Measurements from ENCODE around the gene ROBO3. TPM values are rescaled to one million over a fixed set of nuclear protein-coding genes. Genes with fewer than 3 reads are reported as not detected.

The ROBO3 gene
- total and polyA plus RNA-seq, 10 donors: 13.2 to 43.2 (median 25.4) TPM

DNA sequence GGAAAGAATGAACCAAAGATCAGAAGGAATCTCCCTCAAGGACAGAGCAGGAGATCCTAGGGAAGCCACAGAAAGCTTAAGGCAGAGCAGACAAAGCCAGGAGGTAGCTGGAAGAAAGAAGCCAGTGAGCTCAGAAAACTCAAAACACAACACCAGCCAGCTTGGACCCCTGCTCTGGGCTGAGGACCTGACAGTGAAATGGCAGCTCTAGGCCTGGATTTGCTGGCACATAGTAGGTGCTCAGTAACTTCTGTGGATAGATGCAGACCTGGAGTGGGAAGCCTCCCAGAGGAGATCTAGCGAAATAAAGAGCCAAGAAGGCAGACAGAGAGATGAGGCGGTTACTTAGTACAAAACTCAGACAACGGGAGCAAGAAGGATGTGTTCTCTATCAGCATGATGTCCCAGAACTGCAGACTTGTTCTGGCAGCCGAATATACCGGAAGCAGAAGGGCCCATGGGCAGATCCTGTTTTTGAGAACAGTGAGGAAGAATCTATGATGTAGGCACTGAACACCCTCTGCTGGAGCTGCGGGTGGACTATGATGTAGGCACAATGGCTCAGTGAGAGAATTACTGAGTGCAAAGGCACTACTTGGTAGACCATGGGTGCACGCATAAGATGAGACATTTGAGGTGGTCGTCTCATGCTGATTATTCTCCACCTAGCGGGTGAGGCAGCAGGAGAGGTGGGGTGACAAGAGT is 27.7 kb downstream of the ROBO3 start:
- peaks cover 0 to 40% (median 0%) of the 10 kb centered on the region in 6 donors for H3K36me3 ChIP-seq
- H3K4me1 ChIP-seq: peaks cover 4 to 79% (median 42%) of the 10 kb centered on the region in 6 donors
- H3K4me3 ChIP-seq: peak overlapping the region in 2 of 8 donors; percentile 62 to 71
- peak overlapping the region in 5 of 8 donors; percentile 11 to 88 (median 83) for H3K27ac ChIP-seq
- no peaks in the 10 kb centered on the region for H3K9me3 ChIP-seq
- peaks cover 0 to 12% (median 0%) of the 10 kb centered on the region in 7 donors for H3K27me3 ChIP-seq (replicated peaks in 1 of 7)
- DNase-seq: no peak
- peak in 1 of 3 donors; percentile 79 for TF ChIP-seq POLR2AphosphoS5 (IDR thresholded peaks at IDR 0.05)
- no peak for TF ChIP-seq POLR2A (IDR thresholded peaks at IDR 0.05)
- TF ChIP-seq, protein P1, sequence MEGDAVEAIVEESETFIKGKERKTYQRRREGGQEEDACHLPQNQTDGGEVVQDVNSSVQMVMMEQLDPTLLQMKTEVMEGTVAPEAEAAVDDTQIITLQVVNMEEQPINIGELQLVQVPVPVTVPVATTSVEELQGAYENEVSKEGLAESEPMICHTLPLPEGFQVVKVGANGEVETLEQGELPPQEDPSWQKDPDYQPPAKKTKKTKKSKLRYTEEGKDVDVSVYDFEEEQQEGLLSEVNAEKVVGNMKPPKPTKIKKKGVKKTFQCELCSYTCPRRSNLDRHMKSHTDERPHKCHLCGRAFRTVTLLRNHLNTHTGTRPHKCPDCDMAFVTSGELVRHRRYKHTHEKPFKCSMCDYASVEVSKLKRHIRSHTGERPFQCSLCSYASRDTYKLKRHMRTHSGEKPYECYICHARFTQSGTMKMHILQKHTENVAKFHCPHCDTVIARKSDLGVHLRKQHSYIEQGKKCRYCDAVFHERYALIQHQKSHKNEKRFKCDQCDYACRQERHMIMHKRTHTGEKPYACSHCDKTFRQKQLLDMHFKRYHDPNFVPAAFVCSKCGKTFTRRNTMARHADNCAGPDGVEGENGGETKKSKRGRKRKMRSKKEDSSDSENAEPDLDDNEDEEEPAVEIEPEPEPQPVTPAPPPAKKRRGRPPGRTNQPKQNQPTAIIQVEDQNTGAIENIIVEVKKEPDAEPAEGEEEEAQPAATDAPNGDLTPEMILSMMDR (IDR thresholded peaks at IDR 0.05 in 8 of 11, conservative IDR thresholded peaks at IDR 0.05 in 3 of 11): no peak
- WGBS, 5 donors: 50 to 60% (median 53%) methylated on average over 9 of the region's 9 CpGs
- intact Hi-C loops (cut with DNase I; ENCODE audit: low total_unique reads): no loop called here

DNA sequence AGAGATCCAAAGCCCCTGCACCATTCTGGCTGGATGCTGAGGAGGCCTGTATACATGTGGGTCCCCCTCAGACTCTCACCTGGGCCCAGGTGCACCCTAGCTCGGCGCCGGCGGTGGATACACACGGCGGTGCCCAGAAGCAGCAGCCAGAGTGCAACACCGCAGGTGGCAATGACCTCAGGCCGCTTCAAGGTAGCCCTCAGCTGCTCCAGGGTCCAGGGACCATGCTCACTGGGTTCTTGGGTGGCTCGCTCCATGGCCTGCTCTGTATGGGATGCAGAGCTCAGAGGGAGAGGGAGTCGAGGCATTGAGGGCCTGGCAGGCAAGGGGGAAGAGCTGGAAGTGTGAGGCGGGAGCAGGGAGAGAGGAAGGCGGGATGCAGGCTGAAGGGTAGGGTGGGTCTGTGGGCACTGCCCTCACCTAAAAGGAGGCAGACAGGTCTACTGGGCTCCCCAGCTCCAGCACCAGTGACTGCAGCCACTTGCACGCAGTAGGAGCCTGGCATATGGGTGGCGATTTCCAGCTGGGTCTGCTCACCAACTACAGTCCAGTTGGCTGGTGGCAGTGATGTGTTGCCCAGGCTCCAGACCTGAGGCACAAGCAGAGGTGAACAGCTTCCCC is 28.7 kb downstream of the ROBO3 start:
- no peak for DNase-seq
- H3K27me3 ChIP-seq (replicated peaks in 1 of 7): peaks cover 0 to 12% (median 0%) of the 10 kb centered on the region in 7 donors
- intact Hi-C loops (cut with DNase I; ENCODE audit: low total_unique reads): no loop called here
- H3K9me3 ChIP-seq: no peaks in the 10 kb centered on the region
- TF ChIP-seq POLR2AphosphoS5 (IDR thresholded peaks at IDR 0.05) (peak in 1 of 3 donors; percentile 46), POLR2A (IDR thresholded peaks at IDR 0.05) (no peak)
- peak overlapping the region in 5 of 8 donors; percentile 11 to 88 (median 83) for H3K27ac ChIP-seq
- peak overlapping the region in 6 of 8 donors; percentile 2 to 71 (median 51) for H3K4me3 ChIP-seq
- WGBS, 5 donors: 82 to 89% (median 83%) methylated on average over 14 of the region's 14 CpGs
- H3K4me1 ChIP-seq: peaks cover 4 to 77% (median 39%) of the 10 kb centered on the region in 6 donors
- H3K36me3 ChIP-seq: peaks cover 0 to 40% (median 0%) of the 10 kb centered on the region in 6 donors

DNA sequence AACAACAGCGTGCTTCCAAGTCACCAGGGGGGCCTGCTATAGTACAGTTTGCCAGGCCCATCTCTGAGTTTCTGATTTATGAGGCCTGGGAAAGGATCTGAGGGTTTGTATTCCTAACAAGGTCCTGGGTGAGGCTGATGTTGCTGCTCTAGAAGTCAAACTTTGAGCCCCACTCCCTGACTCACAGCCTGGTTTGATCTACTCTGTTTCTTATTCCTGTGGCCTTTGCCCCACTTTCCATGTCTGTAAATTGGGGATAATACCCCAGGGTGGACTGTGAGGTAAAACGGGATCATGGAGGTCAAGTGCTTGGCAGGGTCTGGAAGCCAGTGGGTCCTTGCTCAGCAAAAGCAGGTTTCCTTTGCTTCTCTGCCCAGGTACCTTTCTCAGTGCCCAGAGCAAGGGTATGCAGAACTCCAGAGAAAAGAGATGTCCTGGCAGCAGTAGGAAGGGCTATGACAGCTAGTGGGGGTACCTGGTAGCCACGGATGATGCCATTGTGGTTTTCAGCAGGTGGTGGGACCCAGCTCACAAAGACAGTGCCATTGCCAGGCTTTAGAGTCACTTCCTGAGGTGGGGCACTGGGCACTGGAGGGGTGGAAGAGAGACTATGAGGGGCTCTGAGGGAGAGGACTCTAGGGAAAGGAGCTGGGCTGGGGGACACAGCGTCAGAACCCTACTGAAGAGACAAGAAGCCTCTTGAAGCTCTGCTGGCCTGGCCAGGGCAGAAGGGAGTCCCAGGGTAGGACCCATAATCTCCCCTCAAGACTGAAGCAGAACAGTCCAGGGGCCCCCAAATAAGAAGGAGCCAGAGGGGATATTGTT is 29.6 kb downstream of the ROBO3 start:
- no peak for DNase-seq
- Histone ChIP-seq H3K4me1 (peaks cover 4 to 75% (median 40%) of the 10 kb centered on the region in 6 donors), H3K9me3 (no peaks in the 10 kb centered on the region), H3K27me3 (replicated peaks in 1 of 7) (peaks cover 0 to 18% (median 0%) of the 10 kb centered on the region in 7 donors), H3K27ac (peak overlapping the region in 7 of 8 donors; percentile 29 to 88 (median 83)), H3K4me3 (peak overlapping the region in 7 of 8 donors; percentile 31 to 71 (median 48)), H3K36me3 (peaks cover 0 to 40% (median 0%) of the 10 kb centered on the region in 6 donors)
- 43 to 65% (median 61%) methylated on average over 4 of the region's 4 CpGs for WGBS, 5 donors
- intact Hi-C loops (cut with DNase I; ENCODE audit: low total_unique reads): no loop called here
- TF ChIP-seq POLR2A (IDR thresholded peaks at IDR 0.05) (no peak), POLR2AphosphoS5 (IDR thresholded peaks at IDR 0.05) (no peak)
- TF ChIP-seq, protein P1 (IDR thresholded peaks at IDR 0.05 in 8 of 11, conservative IDR thresholded peaks at IDR 0.05 in 3 of 11): no peak

DNA sequence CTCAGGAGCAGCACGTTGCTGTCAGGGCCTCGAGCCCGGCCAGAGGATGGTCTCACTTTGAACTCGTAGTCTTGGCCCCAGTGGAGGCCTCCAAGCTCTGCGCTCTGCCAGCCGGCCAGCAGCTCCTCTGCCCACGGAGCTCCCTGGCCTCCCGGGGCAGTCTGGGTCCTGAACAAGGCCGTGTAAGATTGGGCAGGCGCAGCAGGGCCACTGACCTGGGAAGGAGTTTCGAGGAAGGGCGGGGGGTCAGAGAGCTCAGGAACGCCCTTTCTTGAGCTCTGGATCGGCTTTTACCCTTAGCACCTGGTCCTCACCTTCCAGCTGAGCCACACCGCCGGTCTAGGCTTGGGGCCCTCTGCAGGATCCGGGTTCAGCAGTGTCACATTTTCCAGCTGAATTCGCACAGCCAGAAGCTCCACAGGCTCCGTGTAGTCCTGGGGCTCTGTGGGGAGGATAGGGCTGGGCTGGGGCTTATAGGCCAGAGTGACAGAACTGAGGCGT is 30.3 kb downstream of the ROBO3 start:
- Histone ChIP-seq H3K27ac (peak overlapping the region in 7 of 8 donors; percentile 29 to 88 (median 83)), H3K27me3 (replicated peaks in 1 of 7) (peaks cover 0 to 25% (median 0%) of the 10 kb centered on the region in 7 donors), H3K4me3 (peak overlapping the region; percentile 31 to 71 (median 48)), H3K36me3 (peaks cover 0 to 39% (median 0%) of the 10 kb centered on the region in 6 donors), H3K4me1 (peaks cover 4 to 75% (median 42%) of the 10 kb centered on the region in 6 donors), H3K9me3 (no peaks in the 10 kb centered on the region)
- WGBS, 5 donors: 58 to 82% (median 77%) methylated on average over 9 to 20 of the region's 20 CpGs
- no peak for DNase-seq
- peak in 2 of 3 donors; percentile 38 to 42 for TF ChIP-seq POLR2AphosphoS5 (IDR thresholded peaks at IDR 0.05)
- no peak for TF ChIP-seq POLR2A (IDR thresholded peaks at IDR 0.05)
- TF ChIP-seq, protein P1 (IDR thresholded peaks at IDR 0.05 in 8 of 11, conservative IDR thresholded peaks at IDR 0.05 in 3 of 11): no peak
- intact Hi-C loops (cut with DNase I; ENCODE audit: low total_unique reads): no loop called here

All from spleen (tissue), 11 donors.